AG09309 (cell line): Measurements from ENCODE around the gene TAS2R1.
"Not testable (repeated sequence)": the region's sequence is repeated elsewhere in the genome, so short reads cannot be mapped to it uniquely, and the experiment has no call there.

Experiments used
- DNase-seq: peaks from one replicate; pipeline ENCODE4 v3.0.0-alpha.2; 2010; ENCODE audit warnings: low read depth
- H3K4me3 ChIP-seq: 2 replicates; pipeline ENCODE4 v1.5.1; 2011; ENCODE audit warnings: mild to moderate bottlenecking, low read depth, low read length, moderate library complexity; ENCODE audit not compliant: control insufficient read depth
- TF ChIP-seq, protein P1 (sequence below): IDR thresholded peaks from 2 replicates; pipeline ENCODE4 v1.5.1; 2011; ENCODE audit warnings: mild to moderate bottlenecking, low read depth, low read length, inconsistent platforms; ENCODE audit not compliant: insufficient read depth, control insufficient read depth; ENCODE audit errors: missing control alignments

TAS2R1 gene

GRCh38 chr5:9605041-9605838 is 24.9 kb downstream of the TAS2R1 start:
- H3K4me3 ChIP-seq, result no peak overlapping the region
- TF ChIP-seq, protein P1, sequence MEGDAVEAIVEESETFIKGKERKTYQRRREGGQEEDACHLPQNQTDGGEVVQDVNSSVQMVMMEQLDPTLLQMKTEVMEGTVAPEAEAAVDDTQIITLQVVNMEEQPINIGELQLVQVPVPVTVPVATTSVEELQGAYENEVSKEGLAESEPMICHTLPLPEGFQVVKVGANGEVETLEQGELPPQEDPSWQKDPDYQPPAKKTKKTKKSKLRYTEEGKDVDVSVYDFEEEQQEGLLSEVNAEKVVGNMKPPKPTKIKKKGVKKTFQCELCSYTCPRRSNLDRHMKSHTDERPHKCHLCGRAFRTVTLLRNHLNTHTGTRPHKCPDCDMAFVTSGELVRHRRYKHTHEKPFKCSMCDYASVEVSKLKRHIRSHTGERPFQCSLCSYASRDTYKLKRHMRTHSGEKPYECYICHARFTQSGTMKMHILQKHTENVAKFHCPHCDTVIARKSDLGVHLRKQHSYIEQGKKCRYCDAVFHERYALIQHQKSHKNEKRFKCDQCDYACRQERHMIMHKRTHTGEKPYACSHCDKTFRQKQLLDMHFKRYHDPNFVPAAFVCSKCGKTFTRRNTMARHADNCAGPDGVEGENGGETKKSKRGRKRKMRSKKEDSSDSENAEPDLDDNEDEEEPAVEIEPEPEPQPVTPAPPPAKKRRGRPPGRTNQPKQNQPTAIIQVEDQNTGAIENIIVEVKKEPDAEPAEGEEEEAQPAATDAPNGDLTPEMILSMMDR, result no peak
- DNase-seq, result no peak

- TF ChIP-seq, protein P1, result no peak
- no peak for DNase-seq
- H3K4me3 ChIP-seq, result no peak overlapping the region
These were observed 25.7 kb downstream of the TAS2R1 start for GRCh38 chr5:9604416-9604815.

- TF ChIP-seq, protein P1, result no peak
- no peak for DNase-seq
- H3K4me3 ChIP-seq, result no peak overlapping the region
These were observed 29.0 kb downstream of the TAS2R1 start for GRCh38 chr5:9601055-9601739.

GRCh38 chr5:9599391-9599790 is 30.8 kb downstream of the TAS2R1 start:
- no peak for DNase-seq
- TF ChIP-seq, protein P1, result no peak
- no peak overlapping the region for H3K4me3 ChIP-seq

GRCh38 chr5:9598329-9598728 is 31.8 kb downstream of the TAS2R1 start:
- not testable (repeated sequence) for DNase-seq, H3K4me3 ChIP-seq

DNA sequence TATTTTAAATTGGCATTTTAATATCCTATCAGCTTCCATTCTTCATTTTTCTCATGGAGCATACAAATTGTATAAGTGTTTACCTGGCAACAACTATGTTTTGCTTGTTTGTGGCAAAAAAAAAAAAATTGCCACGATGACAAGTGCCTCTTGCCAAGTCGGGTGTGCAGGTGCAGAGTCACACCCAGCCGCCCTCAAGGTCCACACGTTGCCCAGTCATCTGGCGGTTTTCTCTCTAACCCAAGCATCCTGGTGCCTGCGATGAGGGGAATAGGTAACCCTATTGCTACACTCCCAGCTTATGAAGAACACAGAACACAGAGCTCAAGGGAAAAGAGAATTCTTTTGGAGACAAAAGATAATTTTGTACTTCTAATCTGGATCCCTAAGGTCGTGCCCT is 32.8 kb downstream of the TAS2R1 start:
- not testable (repeated sequence) for H3K4me3 ChIP-seq, DNase-seq

GRCh38 chr5:9596824-9597223 is 33.3 kb downstream of the TAS2R1 start:
- TF ChIP-seq, protein P1, result no peak
- no peak for DNase-seq
- no peak overlapping the region for H3K4me3 ChIP-seq
